ENCODE measurements around the gene SMIM21.
A peak's percentile ranks its signal among the peaks of the same experiment; 100 is the strongest.

Gene SMIM21

DNA sequence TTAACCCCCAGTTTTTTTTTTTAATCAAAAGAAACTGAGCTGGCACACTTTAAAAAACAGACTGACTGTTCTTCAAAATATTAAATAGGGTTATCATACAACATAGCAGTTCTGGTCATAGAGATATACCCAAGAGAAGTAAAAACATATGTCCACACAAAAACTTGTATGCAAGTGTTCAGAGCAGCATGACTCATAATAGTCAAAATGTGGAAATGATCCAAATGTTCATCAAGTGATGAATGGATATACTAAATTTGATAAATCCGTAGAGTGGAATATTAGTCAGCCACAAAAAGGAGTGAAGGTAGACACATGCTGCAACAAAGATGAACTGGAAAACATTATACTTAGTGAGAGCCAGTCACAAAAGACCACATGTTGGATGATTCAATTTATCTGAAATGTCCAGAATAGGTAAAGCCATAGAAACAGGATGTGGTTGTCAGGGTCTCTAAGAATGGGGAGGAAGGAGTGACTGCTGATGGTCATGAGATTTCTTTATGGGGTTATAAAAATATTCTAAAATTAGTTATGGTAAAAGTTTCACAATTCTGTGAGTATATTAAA lies 5.1 kb downstream of the SMIM21 start:
- no peak for DNase-seq (ENCODE audit: low read depth in 2 of 2)

DNA sequence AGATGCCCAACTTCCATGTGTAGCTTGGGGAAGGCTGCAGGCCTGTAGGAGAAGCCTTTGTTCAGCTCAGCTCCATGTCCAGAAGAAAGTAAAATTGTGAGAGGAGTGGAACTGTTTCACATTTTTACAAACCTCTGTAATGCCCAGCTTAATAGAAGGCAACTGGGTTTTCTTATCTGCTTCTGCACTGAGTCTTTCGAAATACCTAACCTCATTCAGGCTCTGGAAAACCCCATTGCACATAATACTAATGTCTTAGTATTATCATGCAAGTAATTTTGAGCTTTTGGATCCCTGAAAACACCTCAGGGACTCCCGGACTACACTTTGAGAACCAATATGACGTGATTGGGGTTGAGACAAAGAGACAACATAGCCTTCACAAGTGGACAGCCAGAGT lies 5.8 kb downstream of the SMIM21 start:
- DNase-seq (ENCODE audit: low read depth in 2 of 2): no peak

DNA sequence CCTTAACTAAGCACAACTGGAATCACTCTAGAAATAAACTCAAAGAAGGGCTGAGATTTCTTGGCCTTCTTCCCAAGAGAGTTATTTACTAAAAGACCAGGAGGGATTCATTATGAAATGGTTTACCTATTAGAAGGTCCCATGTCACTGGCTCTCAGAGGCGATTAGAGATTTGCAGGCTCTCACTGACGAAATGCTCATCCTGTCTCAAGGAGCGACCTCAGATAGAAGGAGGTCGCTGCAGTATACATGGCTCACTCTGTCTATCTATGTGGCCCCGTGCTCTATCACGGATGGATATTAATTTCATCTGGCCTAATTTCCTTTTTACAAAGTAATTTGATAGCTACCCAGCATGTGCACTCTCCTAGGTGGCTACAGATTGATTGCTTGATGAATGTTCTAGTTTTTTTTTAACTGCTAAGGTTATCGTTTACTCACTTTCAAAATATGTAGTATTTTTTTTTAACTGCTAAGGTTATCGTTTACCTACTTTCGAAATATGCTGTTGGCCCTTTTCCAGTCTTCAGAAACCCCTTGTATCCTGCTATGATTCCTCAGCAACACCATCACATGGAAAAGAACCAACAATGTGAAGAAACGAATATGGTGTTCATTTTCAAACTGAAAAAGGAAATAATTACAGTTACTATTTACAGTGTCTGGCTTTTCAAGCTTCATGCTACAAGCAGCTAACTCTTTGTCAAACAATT lies 9.1 kb downstream of the SMIM21 start:
- peak in 1 of 2 experiments; percentile 40 for DNase-seq (ENCODE audit: low read depth in 2 of 2)

GRCh38 chr18:75410611-75411010 lies 16.9 kb downstream of the SMIM21 start:
- DNase-seq (ENCODE audit: low read depth in 2 of 2): no peak

GRCh38 chr18:75409806-75410205 lies 17.7 kb downstream of the SMIM21 start:
- DNase-seq (ENCODE audit: low read depth in 2 of 2): no peak

GRCh38 chr18:75408554-75409506 lies 18.7 kb downstream of the SMIM21 start:
- DNase-seq (ENCODE audit: low read depth in 2 of 2): peak; percentile 97

DNA sequence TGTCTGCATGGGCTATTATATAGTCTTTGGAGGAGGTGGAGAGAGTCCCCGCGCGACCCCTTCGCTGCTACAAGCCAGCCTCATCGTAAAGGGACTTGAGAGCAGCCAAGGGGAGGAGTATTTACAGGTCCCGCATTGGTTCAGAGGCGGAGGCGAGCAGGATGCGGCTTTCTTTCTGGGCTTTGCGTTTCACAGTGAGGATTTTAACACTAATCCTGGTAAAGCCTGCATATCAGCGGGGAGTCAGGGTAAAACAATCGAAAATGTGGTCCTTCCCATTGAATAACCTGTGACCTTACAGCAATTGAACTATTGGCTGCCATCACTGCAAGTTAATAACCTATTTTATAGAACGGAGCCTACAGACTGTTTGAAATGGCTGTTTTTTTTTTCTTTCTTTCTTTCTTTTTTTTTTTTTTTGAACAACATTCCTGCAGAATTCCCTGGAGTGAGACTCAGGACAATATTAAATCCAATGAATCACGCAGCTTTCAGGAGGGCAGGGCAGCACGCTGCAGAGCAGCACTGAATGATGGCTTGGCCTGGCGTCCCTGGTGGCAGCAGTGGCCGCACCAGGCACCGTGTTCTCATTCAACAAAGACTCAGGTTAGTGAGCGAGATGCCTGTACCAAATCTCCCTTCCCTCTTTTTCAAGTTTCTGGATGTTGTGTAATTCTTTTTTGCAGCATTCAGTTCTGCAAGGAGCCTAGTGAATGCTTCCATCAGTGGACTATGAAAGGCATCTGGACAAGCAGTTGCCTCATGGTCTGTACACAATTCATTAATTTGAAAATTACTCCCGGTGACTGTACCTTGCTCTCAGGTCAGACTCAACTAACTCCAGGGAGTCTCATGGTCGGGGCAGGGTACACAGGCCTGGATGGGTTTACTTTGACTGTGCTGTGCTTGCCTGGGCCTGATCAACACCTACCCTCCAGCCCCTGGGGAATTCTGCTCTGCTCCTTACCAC lies 19.8 kb downstream of the SMIM21 start:
- peak in 1 of 2 experiments; percentile 29 for DNase-seq (ENCODE audit: low read depth in 2 of 2)

DNA sequence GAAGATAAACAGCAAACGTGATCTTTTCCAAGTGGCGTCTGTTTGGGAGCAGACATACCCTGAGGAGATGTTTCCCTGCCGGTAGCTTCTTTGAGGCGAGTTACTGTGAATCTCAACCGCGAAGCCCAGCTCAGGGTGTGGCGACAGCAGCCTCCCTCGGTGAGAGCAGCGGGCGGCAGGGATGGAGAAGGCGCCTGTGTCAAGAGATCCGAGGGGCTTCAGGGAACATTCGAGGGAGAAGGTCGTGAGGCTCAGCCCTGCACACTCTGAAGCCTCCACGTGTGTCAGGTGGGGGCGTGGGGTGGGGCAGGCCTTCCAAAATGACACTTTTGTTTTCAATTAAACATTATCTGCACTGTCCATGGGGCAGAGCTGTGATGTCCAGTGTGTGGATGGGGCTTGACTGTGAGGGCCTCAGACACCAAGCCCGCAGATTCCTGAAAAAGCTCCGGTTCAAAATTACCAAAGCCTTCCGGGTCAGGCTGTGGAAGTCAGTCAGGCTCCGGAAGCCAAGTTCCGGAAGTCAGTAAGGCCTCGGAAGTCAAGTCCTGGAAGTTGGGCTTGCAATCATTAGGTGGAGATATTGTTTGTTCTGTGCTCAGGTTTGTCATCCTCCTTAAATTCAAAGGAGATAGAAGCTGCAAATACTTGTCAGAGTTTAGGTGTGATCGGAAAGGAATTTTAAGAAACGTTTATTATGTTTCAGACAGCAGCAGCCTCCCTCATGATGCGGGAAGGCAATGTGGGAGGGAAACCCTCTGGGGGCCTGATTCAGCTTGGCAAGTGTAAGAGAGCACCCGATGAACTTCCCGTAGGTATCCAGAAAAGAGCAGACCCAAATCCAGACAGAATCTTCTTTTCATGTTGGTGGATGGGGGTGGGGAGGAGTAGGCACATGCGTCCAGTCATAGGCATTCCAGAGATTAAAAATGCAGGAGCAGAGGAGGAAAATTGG lies 20.7 kb downstream of the SMIM21 start:
- DNase-seq (ENCODE audit: low read depth in 2 of 2): no peak

DNA sequence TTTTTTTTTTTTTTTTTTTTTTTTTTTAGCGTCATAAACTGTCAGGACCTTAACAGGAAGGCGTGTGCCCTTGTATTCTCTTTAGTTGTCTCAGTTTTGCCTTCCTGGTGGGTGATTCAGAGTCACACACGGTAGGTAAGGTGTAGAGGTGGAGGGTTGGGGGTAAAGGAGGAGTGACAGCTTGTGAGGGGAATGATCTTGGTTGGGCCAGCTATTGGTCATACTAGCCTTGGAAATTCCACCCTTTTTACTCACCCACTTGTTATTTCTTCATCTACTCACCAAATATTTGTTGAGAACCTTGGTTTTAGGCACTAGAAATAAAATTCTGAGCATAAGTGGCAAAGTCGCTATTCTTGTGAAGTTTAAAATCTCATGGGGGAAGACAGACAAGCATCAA lies 22.2 kb downstream of the SMIM21 start:
- DNase-seq (ENCODE audit: low read depth in 2 of 2): no peak

- no peak for DNase-seq (ENCODE audit: low read depth in 2 of 2)
Observed at GRCh38 chr18:75400366-75400765, 27.1 kb downstream of the SMIM21 start.

DNA sequence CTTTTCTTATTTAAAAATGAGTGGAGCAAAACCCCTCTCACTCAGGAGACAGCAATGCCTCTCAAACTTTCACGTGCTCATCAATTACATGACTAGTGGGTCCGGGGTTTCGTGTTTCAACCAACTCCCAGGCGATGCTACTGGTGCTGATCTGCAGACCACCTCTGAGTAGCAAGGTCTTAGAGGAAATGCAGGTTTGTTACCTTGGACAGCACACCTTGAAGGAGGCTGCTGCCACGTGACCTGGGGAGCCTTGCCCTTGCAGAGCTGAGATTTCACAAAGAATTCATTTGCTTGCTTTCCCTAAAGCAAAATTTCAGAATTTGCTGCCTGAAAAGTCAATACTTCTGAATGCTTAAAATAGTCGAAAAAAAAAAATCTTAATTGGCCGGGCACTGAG lies 32.4 kb downstream of the SMIM21 start:
- no peak for DNase-seq (ENCODE audit: low read depth in 2 of 2)

DNA sequence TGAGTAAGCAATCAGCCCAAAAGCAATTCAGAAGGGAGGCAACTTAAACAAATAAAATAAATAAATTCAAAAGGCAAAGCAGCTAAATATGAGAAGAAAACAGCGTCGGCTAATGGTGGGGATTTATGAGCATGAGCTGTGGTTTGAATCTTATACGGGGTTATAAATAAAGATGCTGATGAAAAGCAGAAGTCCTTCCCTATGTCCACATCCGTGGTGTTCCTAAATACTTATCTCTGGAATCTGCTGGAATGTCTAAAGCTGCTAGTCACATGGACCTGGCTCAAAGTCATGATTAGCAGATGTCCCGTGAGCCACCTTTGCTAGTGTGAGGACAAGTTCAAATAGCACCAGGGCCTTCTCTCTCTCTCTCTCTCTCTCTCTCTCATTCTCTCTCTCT lies 33.8 kb downstream of the SMIM21 start:
- DNase-seq (ENCODE audit: low read depth in 2 of 2): peak; percentile 63 to 64

- no peak for DNase-seq (ENCODE audit: low read depth in 2 of 2)
Observed at GRCh38 chr18:75392226-75392578, 35.3 kb downstream of the SMIM21 start.

DNA sequence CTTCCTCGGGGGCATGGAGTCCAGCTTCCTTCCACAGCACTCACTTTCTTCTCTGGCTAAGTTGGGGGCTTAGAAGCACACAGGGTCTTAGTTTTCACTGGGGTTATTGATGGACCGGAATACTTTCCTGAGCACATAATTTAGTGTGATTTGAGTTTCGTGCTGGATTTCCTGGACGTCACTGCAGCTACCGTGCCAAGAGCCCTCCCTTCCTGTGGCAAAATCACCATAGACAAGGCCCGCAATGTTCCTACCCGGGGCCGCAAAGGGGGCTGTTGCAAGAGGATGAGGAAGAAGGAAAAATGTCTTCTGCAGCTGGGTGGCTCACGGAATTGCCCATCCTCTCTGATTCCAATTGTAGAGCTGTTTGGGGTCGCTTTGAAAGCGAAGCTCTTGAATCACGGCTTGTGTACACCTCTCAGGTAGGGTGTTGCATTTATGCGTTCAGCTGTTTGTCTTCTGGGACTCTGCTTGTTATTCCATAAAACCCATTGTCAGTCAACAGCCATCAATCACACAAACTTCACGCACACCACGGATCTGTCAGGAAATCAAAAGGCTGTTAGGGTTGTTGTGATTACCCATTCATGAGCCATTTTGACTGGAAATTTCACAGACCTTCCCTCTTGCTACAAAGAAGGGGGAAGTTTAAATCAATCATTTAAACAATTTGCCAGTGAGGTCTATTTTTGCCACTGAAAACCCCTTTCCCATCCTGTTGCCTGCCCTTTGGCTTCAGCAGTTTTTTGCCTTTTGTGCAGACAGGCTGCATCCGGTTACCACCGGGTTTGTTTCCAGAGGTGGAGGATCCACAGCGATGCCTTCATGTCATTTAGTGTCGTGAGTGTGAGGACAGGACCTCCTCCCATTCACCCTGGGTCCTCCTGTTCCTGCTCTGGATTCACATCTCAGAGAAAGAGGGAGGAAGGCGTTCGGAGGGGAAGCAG lies 36.0 kb downstream of the SMIM21 start:
- DNase-seq (ENCODE audit: low read depth in 2 of 2): no peak

DNA sequence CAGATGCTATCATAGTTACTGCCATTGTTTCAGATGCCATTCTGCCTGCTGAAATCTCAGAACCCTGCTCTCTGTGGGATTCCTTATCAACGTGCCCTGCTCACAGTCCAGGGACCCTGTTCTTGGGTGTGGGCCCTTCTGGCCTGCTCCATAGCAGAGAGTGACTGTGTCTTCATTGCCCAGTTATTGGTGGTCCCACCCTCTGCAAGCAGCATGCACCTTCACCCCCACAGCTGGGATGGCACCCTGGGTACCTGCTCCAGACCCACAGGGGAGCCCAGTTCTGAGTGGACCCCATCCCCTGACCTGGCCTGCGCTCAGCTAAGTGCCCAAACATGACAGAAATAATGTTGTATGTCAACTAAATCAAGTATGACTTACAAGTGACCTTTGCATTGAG lies 36.6 kb downstream of the SMIM21 start:
- no peak for DNase-seq (ENCODE audit: low read depth in 2 of 2)

GRCh38 chr18:75384144-75384543 lies 43.4 kb downstream of the SMIM21 start:
- no peak for DNase-seq (ENCODE audit: low read depth in 2 of 2)

DNA sequence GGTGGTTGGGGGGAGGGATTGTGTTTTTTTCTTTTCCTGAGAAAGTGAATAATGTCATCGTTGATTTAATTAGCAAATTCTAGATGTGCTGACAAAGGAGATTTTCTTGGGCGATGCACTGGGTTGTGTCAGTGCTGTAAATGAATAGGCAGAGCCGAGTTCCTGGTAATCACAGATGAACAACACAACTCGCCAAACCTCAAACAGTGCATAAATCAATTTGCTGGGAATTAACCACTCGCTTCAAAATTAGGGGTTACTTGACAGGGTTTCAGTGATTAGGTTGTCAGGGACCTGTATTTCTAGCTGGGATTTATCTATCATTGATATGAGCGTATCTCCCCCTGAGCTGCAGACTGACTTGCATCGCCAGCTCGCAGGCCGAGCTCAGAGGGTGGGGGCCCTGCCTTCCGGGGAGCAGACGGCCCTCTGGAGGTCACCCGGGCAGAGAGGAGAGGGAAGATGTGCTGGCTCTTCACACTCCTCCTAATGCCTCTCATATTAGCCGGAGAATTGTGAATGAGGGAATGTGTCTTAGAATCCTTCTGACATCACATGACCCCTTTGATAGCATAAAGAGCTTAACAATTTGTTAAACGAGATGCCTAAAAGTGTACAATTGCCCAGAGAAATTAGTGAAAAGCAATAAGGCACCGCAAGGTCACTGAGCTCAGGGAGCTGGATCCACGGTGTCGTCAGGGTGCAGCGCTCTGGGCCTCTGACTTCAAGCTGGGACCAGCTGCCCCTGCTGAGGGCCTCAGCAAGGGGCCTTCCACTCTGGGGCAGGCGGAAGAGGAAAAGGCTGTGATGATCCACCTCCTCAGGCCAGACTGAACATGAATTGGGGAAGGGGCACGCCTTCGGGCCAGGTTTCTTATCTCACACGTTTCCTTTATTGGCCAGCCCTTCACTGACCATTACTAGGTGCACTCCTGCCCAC lies 48.9 kb downstream of the SMIM21 start:
- DNase-seq (ENCODE audit: low read depth in 2 of 2): no peak

DNA sequence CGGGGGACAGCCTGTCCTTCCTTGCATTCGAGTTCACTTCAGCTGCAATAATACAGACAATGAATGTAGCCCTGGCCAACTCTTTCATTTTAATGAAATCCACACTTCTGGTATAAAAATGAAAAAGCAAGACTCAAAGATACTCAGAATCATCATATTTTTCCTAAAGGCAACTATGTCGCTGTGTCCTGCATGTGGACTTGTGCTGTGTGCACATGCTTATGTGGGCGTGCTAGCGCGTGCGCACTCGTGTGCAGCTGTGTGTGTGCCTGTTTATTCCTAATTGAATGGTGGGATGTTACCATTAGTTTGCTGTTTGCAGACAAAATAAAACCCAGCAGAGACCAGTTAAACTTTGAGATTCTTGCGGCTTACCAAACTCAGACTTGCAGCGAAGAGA lies 49.6 kb downstream of the SMIM21 start:
- DNase-seq (ENCODE audit: low read depth in 2 of 2): no peak

Data from fibroblast of skin of left quadriceps (primary cell).